H9 (cell line): ENCODE data around the gene TTC7B. TPM values are rescaled to one million over a fixed set of nuclear protein-coding genes. Genes with fewer than 3 reads are reported as not detected.

Experiments used
- DNase-seq: peaks from one replicate; pipeline ENCODE4 v3.0.0-alpha.2; 2017
- H2AFZ ChIP-seq: one replicate; pipeline ENCODE4 v1.6.1; 2013; ENCODE audit warnings: mild to moderate bottlenecking, low read length, control low read depth, moderate library complexity
- H2AK5ac ChIP-seq: 2 replicates; pipeline ENCODE4 v1.6.1; 2013; ENCODE audit warnings: low read length, control low read depth, mixed read lengths; ENCODE audit not compliant: insufficient read length
- H2BK120ac ChIP-seq: one replicate; pipeline ENCODE4 v1.6.1; 2013; ENCODE audit warnings: low read depth, mild to moderate bottlenecking, low read length, control low read depth, inconsistent platforms; ENCODE audit not compliant: poor library complexity, severe bottlenecking
- H2BK12ac ChIP-seq: 2 replicates; pipeline ENCODE4 v1.6.1; 2013; ENCODE audit warnings: low read length, control low read depth, mixed read lengths, low read depth; ENCODE audit not compliant: insufficient read length
- H2BK15ac ChIP-seq: 2 replicates; pipeline ENCODE4 v1.6.1; 2013; ENCODE audit warnings: low read depth, low read length, control low read depth
- H2BK20ac ChIP-seq: one replicate; pipeline ENCODE4 v1.6.1; 2013; ENCODE audit warnings: low read depth, mild to moderate bottlenecking, low read length, control low read depth, inconsistent platforms; ENCODE audit not compliant: poor library complexity, severe bottlenecking
- H2BK5ac ChIP-seq: 2 replicates; pipeline ENCODE4 v1.6.1; 2013; ENCODE audit warnings: low read length, control low read depth, mixed read lengths; ENCODE audit not compliant: insufficient read length
- H3K14ac ChIP-seq: 2 replicates; pipeline ENCODE4 v1.6.1; 2013; ENCODE audit warnings: low read length, control low read depth; ENCODE audit not compliant: insufficient read depth
- H3K18ac ChIP-seq: 2 replicates; pipeline ENCODE4 v1.6.1; 2013; ENCODE audit warnings: low read depth, mild to moderate bottlenecking, mixed read lengths, low read length, control low read depth; ENCODE audit not compliant: insufficient read length
- H3K23ac ChIP-seq: 2 replicates; pipeline ENCODE4 v1.6.1; 2013; ENCODE audit warnings: low read length, control low read depth, mixed read lengths, low read depth; ENCODE audit not compliant: insufficient read length
- H3K23me2 ChIP-seq: 2 replicates; pipeline ENCODE4 v1.6.1; 2013; ENCODE audit warnings: low read depth, mild to moderate bottlenecking, mixed read lengths, low read length, control low read depth; ENCODE audit not compliant: insufficient read length, poor library complexity, severe bottlenecking
- H3K27ac ChIP-seq: 2 replicates; pipeline ENCODE4 v1.5.1; 2013; ENCODE audit warnings: low read length, control low read depth, mixed read lengths, low read depth; ENCODE audit not compliant: insufficient read length
- H3K27me3 ChIP-seq: 2 replicates; pipeline ENCODE4 v1.6.1; 2013; ENCODE audit warnings: low read length, control low read depth, inconsistent platforms; ENCODE audit not compliant: insufficient read depth
- H3K4ac ChIP-seq: 2 replicates; pipeline ENCODE4 v1.6.1; 2013; ENCODE audit warnings: low read depth, mild to moderate bottlenecking, control low read depth, inconsistent platforms, low read length, moderate library complexity
- H3K4me1 ChIP-seq: 2 replicates; pipeline ENCODE4 v1.6.1; 2013; ENCODE audit warnings: low read length, control low read depth, inconsistent platforms; ENCODE audit not compliant: insufficient read depth
- H3K4me2 ChIP-seq: 2 replicates; pipeline ENCODE4 v1.6.1; 2013; ENCODE audit warnings: low read length, control low read depth, mixed read lengths; ENCODE audit not compliant: insufficient read length, insufficient read depth
- H3K56ac ChIP-seq: 2 replicates; pipeline ENCODE4 v1.6.1; 2013; ENCODE audit warnings: low read depth, mild to moderate bottlenecking, mixed read lengths, low read length, control low read depth; ENCODE audit not compliant: insufficient read length
- H3K79me1 ChIP-seq: 2 replicates; pipeline ENCODE4 v1.6.1; 2013; ENCODE audit warnings: low read depth, mild to moderate bottlenecking, moderate library complexity, low read length, control low read depth, inconsistent platforms; ENCODE audit not compliant: insufficient read depth, poor library complexity, severe bottlenecking
- H3K79me2 ChIP-seq: 2 replicates; pipeline ENCODE4 v1.6.1; 2013; ENCODE audit warnings: low read length, control low read depth, inconsistent platforms; ENCODE audit not compliant: insufficient read depth
- H3K9ac ChIP-seq: 2 replicates; pipeline ENCODE4 v1.6.1; 2013; ENCODE audit warnings: low read length, control low read depth, mixed read lengths; ENCODE audit not compliant: insufficient read length; ENCODE audit errors: extremely low read depth
- H3K9me3 ChIP-seq: one replicate; pipeline ENCODE4 v1.6.1; 2013; ENCODE audit warnings: low read depth, low read length, inconsistent platforms; ENCODE audit not compliant: control insufficient read depth
- H3T11ph ChIP-seq: one replicate; pipeline ENCODE4 v1.6.1; 2013; ENCODE audit warnings: mild to moderate bottlenecking, low read length, control low read depth, inconsistent platforms
- H4K20me1 ChIP-seq: one replicate; pipeline ENCODE4 v1.6.1; 2013; ENCODE audit not compliant: control insufficient read depth, insufficient read length, insufficient read depth
- H4K5ac ChIP-seq: 2 replicates; pipeline ENCODE4 v1.6.1; 2013; ENCODE audit warnings: low read depth, mild to moderate bottlenecking, mixed read lengths, low read length, control low read depth; ENCODE audit not compliant: insufficient read length
- H4K8ac ChIP-seq: replicated peaks from 2 replicates; pipeline ENCODE4 v1.6.1; 2013; ENCODE audit warnings: low read length, control low read depth, mixed read lengths, low read depth; ENCODE audit not compliant: insufficient read length
- H4K91ac ChIP-seq: 2 replicates; pipeline ENCODE4 v1.6.1; 2013; ENCODE audit warnings: low read depth, mild to moderate bottlenecking, moderate library complexity, mixed read lengths, low read length, control low read depth; ENCODE audit not compliant: insufficient read length
- H3K27ac Mint-ChIP-seq, 3 experiments: 2 replicates in 2 of 3; 3 replicates in 1 of 3; pipeline ENCODE4 v1.8.0; 2020 to 2021; ENCODE audit warnings: mixed read lengths in 3 of 3, mild to moderate bottlenecking in 1 of 3, moderate library complexity in 1 of 3
- H3K27me3 Mint-ChIP-seq: 2 replicates; pipeline ENCODE4 v1.8.0; 2021; ENCODE audit warnings: low read depth, mild to moderate bottlenecking, moderate library complexity, mixed read lengths
- H3K36me3 Mint-ChIP-seq, 3 experiments: 2 replicates in 2 of 3; 3 replicates in 1 of 3; pipeline ENCODE4 v1.8.0; 2020 to 2021; ENCODE audit warnings: low read depth in 3 of 3, mixed read lengths in 3 of 3; ENCODE audit not compliant: insufficient read depth in 1 of 3
- H3K4me1 Mint-ChIP-seq, 2 experiments: 2 replicates each; pipeline ENCODE4 v1.8.0; 2020; ENCODE audit warnings: mixed read lengths in 2 of 2
- H3K4me3 Mint-ChIP-seq, 2 experiments: 2 replicates in 1 of 2; 3 replicates in 1 of 2; pipeline ENCODE4 v1.8.0; 2020 to 2021; ENCODE audit warnings: mild to moderate bottlenecking in 2 of 2, mixed read lengths in 2 of 2, moderate library complexity in 1 of 2
- H3K9me3 Mint-ChIP-seq, 2 experiments: 2 replicates in 1 of 2; 3 replicates in 1 of 2; pipeline ENCODE4 v1.8.0; 2020; ENCODE audit warnings: mild to moderate bottlenecking in 2 of 2, mixed read lengths in 2 of 2, moderate library complexity in 1 of 2
- WGBS: extraction: QIAGEN DNeasy Blood & Tissue Kit; methylation state at CpG from one replicate; pipeline ENCODE4 v1.1.7; 2013; ENCODE audit warnings: missing lambda C conversion rate, low lambda C conversion rate, mixed read lengths; ENCODE audit not compliant: insufficient read length; ENCODE audit errors: extremely low coverage; 5-methylcytosine and 5-hydroxymethylcytosine counted together
- total RNA-seq: library from RNA; stranded (reverse); gene quantifications from 2 replicates; pipeline ENCODE4 v1.2.1, GENCODE V29; 2021
- TF ChIP-seq, protein P1 (sequence below): fragments of 200-600 bp; sonication (generic); conservative IDR thresholded peaks from 3 replicates; pipeline ENCODE4 v1.8.0; 2021; ENCODE audit warnings: antibody characterized with exemption, mild to moderate bottlenecking

Gene TTC7B
- total RNA-seq, 1 experiment from 2014 or later = 33.7 TPM

DNA sequence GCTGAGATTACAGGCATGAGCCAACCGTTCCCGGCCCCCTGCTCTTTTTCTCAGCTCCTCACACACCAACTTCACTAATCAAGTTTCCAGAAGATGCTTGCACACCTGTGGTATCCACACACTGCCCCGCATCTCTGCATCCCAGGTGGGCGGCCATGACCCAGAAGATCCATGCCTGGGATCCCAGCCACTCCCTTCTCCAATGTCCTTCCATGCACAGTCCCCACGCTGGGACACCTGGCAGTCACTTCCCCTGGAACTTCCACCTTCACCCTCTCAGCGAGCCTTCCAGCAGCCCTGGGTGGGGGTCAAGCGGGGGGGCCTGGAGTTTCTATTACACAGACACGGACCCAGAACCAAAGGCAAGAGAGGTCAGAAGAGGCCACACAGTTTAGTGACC, 311.6 kb downstream of the TTC7B start:
- no peaks in the 10 kb centered on the region; a peak in 2 of 5 replicates for H3K9me3 Mint-ChIP-seq

More for the DNA sequence above, 311.6 kb downstream of the TTC7B start:
- Histone ChIP-seq H3K27ac (no peak overlapping the region), H2BK20ac (no peak overlapping the region), H3K23ac (no peak overlapping the region), H2AK5ac (no peak overlapping the region), H3K56ac (no peak overlapping the region), H2AFZ (no peak overlapping the region), H4K5ac (no peak overlapping the region), H2BK12ac (no peak overlapping the region), H3K4ac (no peak overlapping the region), H2BK15ac (no peak overlapping the region), H3K79me2 (no peaks in the 10 kb centered on the region), H2BK5ac (no peak overlapping the region), H4K20me1 (no peaks in the 10 kb centered on the region), H3K18ac (no peak overlapping the region), H3K23me2 (no peaks in the 10 kb centered on the region), H3K14ac (no peak overlapping the region), H3T11ph (no peak overlapping the region), H3K27me3 (no peaks in the 10 kb centered on the region), H3K9ac (no peak overlapping the region), H3K79me1 (no peaks in the 10 kb centered on the region), H4K91ac (no peak overlapping the region), H3K4me1 (peaks cover 5% of the 10 kb centered on the region; the same call in 1 of the 2 replicates), H4K8ac (no peak overlapping the region), H2BK120ac (no peak overlapping the region), H3K9me3 (no peaks in the 10 kb centered on the region), H3K4me2 (no peak overlapping the region)
- WGBS = no CpG with 5 or more reads among the region's 8 CpGs
- DNase-seq = no peak
- Mint-ChIP-seq H3K27ac (no peak overlapping the region), H3K27me3 (peaks cover 3% of the 10 kb centered on the region; the same call in 1 of the 2 replicates), H3K36me3 (no peaks in the 10 kb centered on the region), H3K4me1 (peaks cover 40 to 42% of the 10 kb centered on the region in 2 experiments), H3K4me3 (no peak overlapping the region)
- TF ChIP-seq, protein P1, sequence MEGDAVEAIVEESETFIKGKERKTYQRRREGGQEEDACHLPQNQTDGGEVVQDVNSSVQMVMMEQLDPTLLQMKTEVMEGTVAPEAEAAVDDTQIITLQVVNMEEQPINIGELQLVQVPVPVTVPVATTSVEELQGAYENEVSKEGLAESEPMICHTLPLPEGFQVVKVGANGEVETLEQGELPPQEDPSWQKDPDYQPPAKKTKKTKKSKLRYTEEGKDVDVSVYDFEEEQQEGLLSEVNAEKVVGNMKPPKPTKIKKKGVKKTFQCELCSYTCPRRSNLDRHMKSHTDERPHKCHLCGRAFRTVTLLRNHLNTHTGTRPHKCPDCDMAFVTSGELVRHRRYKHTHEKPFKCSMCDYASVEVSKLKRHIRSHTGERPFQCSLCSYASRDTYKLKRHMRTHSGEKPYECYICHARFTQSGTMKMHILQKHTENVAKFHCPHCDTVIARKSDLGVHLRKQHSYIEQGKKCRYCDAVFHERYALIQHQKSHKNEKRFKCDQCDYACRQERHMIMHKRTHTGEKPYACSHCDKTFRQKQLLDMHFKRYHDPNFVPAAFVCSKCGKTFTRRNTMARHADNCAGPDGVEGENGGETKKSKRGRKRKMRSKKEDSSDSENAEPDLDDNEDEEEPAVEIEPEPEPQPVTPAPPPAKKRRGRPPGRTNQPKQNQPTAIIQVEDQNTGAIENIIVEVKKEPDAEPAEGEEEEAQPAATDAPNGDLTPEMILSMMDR = no peak
